Measurements from ENCODE around the gene RABGAP1L.

- TF ChIP-seq CTCF (conservative IDR thresholded peaks at IDR 0.05) (no peak), EZH2 (IDR thresholded peaks at IDR 0.05; ENCODE audit: low read depth) (no peak)
These were observed 602.0 kb downstream of the RABGAP1L start for GRCh38 chr1:174761335-174761734.
